ENCODE data around the gene FBLN2. TPM values are rescaled to one million over a fixed set of nuclear protein-coding genes. Genes with fewer than 3 reads are reported as not detected.

Gene FBLN2
- total RNA-seq, 1 experiment from 2014 or later = 0.07 TPM

DNA sequence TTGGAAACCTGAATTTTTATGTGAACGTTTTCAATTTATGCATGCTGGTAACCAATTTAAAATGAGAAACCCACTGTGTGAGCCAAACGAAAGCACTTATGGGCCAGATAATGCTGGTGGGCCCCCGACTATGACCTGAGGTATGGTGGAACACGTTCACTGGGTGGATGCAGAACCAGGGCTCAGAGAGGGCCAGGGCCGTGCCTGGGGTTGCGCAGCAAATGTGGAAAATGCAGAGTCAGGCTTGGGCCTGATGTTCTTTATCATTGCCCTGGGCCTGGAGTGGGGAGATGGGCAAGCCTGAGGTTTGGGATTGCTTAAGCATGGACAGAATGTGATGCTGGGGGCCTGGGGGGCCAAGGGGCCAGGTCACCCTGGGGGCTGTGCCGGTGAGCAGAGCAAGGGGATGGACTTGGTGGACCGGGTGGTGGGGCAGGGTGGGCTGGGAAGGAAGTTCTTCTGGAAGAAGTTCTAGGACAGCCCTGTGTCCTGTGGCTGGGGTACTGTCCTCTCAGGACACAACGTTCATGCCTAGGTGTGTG lies 17.9 kb downstream of the FBLN2 start:
- DNase-seq (ENCODE audit: low spot score) = no peak

DNA sequence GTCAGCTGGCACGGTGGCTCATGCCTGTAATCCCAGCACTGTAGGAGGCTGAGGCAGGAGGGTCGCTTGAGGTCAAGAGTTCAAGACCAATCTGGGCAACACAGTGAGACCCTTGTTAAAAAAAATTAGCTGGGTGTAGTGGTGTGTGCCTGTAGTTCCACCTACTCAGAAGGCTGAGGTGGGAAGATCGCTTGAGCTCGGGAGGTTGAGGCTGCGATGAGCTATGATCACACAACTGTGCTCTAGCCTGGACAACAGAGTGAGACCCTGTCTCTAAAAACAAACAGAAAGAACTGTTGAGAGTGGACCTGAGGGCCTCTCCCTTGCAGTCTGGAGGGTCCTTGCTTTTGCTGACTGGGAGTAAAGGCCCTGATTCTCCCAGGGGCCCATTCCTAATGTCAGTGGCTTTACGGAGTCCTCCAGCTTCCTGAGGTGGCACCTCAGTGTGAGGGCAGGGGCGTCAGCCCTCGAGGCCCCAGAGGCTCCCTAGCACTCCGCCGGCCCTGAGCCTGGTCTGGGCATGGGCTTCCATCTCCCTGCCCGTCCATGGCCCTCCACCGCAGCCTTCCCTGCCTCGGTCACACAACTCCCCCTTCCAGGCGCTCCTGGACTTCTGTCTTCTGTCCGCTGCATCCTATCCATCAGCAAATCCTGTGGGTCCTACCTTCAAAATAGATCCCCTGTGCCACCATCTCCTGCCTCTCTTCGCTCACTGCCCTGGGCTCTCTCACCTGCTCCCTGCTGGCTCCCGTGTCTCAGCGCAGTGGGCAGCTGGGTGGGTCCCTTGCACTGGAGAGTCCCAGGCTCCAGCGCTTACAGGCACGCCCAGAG lies 19.0 kb downstream of the FBLN2 start:
- no peak for DNase-seq (ENCODE audit: low spot score)

DNA sequence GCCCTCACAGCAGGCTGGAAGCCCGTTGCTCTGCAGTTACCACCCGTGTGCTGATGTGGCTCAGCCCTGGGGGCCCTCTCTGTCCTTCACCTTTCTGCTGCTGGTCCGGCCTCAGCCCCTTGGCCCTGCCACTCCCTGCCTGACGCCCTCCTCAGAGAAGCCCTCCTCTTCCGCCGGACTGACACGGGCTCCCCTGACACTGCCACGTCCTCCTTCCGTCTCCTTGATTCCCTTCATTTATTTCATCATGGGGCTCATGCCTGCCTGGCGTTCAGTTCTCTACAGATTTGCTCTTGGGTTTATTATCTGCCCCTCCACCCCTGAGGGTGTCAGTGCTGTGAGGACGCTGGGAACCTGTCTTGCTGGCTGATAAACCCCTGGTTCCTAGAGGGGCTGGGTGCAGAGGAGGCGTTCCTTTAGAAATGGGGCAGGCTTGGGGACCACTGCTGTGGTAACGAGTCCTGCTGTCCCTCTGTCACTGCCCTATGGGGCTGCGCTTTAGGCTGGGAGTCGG lies 19.6 kb downstream of the FBLN2 start:
- no peak for DNase-seq (ENCODE audit: low spot score)

DNA sequence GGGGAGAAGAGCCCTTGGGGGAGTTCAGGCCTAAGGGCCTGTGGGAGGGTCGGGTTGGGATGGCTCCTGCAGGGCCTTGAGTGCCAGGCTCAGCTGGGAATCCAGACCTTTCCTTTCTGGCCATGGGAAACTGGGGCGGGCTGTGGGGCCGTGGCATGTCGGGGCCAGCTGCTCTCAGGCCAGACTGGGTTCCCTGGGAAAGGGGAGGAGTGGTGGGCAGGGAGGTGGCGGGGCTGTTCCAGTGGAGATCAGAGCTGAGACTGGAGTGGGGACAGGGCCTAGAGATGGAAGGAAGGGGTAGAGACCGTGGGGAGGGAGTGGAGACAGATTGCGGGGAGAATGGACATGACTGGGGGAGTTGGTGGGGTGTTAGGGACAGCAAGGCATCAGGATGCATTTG lies 20.3 kb downstream of the FBLN2 start:
- no peak for DNase-seq (ENCODE audit: low spot score)

DNA sequence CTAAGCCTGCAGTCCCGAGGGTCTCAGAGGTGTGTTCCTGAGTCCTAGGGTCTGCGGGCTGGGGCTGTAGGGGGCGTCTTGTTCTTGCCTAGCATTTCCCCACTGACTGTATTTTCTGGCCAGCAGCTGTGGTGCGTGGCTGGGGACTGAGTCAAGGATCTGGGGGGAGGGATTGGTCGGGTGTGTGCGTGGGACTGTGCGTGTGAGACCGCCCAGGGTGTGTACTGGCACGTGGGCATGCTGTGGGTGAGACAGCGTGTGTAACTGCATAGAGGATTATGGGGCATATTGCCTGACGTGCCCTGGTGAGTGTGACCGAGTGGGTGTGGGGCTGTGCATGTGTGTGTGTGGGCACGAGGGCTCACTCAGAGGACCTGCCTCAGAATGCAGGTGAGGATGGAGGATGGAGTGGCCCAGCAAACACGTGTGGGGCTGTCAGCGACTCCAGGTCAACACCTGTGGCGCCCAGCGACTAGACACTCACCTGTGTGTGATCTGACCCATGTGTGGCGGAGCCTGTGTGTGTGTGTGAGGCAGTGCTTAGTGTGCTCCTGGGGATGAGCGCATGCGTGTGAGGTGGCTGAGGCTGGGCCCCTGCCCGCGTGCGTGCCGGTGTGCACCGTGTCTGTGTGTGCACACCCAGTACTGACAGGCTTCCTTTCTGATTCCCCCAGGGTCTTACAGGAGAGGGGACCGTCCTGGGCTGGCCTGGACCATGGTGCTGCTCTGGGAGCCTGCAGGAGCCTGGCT lies 20.9 kb downstream of the FBLN2 start:
- no peak for DNase-seq (ENCODE audit: low spot score)

DNA sequence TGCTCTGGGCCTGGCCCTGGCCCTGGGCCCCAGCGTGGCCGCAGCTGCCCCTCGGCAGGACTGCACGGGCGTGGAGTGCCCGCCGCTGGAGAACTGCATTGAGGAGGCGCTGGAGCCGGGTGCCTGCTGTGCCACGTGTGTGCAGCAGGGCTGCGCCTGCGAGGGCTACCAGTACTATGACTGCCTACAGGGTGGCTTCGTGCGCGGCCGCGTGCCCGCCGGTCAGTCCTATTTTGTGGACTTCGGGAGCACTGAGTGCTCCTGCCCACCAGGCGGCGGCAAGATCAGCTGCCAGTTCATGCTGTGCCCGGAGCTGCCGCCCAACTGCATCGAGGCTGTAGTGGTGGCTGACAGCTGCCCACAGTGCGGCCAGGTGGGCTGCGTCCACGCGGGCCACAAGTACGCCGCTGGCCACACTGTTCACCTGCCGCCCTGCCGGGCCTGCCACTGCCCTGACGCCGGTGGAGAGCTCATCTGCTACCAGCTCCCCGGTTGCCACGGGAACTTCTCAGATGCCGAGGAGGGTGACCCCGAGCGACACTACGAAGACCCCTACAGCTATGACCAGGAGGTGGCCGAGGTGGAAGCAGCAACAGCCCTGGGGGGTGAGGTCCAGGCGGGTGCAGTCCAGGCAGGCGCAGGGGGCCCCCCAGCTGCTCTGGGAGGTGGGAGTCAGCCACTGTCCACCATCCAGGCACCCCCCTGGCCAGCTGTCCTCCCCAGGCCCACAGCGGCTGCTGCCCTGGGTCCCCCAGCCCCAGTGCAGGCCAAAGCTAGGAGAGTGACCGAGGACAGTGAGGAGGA lies 21.7 kb downstream of the FBLN2 start:
- no peak for DNase-seq (ENCODE audit: low spot score)

DNA sequence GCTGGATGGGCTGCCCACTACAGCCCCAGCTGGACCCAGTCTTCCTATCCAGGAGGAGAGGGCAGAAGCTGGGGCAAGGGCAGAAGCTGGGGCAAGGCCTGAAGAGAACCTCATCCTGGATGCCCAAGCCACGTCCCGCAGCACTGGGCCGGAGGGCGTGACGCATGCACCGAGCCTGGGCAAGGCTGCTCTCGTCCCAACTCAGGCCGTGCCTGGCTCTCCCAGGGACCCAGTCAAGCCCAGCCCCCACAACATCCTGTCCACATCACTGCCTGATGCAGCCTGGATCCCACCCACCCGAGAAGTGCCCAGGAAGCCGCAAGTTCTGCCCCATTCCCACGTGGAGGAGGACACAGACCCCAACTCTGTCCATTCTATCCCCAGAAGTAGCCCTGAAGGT lies 22.3 kb downstream of the FBLN2 start:
- no peak for DNase-seq (ENCODE audit: low spot score)

DNA sequence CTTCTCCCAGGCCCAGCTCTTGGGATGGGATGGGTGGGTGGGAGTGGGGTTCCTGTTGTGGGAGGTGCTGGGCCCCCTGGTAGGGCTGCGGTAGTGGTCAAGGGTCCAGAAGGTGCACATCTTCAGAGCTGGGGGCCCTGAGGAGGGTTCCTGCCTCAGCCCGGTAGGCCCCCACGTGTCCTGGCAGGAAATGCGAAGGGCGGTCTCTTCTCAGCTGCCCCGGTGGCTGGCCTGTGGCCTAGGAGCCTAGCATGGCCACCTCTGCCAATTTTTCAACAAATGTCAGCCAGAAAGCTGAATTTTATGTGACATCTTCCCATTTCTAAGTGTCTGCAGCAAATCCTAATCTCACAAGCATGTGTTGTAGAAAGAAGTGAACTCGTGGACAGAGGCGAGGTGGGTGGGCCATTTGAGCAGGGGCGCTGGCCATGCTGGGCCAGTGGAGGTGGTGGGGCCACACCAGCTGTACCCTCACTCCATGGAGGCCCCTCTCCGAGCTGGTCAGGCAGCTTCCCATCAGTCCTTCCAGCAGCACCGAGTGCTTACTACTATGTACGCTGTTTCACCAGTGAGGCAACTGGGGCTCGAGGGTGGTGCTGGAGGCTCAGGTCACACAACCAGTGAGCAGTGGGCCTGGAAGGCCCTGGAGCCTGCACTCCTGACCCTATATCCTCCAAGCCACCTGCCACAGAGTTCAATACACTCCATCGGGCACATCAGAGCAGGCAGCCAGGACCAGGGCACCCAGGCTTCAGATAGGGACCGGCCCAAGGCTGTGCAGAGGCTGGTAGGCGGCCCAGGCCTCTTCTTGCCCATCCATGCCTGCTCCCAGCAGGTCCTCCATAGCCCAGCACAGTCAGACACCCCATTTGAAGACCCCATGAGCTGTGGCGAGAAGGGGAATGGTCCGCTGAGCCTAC lies 23.2 kb downstream of the FBLN2 start:
- no peak for DNase-seq (ENCODE audit: low spot score)

DNA sequence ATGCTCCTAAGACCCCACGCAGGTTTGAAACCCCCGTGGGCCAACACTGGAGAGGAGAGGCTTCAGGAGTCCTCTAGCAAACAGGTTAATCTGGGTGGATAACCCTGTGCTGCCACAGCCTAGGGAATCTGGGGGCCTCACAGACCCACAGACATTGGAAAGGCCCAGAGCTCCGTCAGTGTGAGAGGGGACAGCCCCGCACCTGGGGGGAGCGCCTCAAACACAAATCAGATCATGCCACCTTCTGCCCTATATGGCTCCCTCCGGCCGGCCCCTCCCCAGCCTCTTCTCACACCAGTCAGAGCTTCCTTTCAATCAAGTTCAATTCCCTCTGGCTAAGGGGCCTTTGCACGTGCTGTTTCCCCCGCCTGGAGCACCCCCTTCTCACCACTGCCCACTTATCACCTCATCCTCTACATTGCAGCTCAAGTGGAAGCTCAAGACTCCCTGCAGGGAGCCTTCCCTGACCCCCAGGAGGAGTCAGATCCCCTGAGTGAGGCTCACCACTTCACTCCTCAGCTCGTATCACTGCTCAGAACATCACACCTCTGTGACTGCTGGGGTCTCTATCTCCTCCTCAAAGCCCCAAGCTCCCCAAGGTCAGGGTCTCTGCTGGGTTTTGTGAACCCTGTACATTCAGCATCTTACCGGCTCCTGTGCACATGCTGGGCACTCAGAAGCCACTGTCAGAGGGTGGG lies 24.1 kb downstream of the FBLN2 start:
- DNase-seq (ENCODE audit: low spot score) = no peak

DNA sequence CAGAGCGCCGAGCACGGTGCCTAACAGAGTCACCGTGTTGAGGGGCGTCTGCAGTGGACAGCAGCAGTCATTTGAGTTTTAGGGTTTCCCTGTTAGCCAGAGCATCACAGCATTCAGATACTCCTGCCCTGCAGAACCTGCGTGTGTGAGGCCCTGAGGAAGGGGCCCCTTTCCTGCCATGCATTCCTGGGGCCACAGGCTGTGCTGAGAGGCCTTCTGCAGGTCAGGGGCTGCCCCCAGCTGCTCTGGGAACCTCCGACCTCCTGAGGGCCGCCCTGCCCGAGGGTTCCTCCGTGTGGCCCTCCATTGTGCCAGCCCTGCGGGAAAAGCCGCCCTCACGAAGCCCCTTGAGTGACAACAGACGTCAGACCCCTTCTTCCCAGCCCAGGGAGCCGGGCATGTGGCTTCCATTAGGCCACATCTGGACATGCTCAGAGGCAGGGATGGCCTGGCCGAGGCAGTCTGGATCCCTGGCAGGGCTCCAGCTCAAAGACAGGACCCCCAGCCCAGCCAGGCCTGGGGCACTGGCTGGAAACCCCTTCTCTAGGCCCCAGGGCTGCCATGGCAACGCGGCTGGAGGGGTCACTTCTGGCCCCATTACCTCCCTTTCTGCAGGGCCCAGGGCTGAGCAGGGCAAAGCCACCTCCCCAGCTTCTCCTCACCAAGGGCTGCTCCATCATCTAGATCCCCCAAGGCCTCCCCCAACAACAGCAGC lies 25.3 kb downstream of the FBLN2 start:
- DNase-seq (ENCODE audit: low spot score) = no peak

DNA sequence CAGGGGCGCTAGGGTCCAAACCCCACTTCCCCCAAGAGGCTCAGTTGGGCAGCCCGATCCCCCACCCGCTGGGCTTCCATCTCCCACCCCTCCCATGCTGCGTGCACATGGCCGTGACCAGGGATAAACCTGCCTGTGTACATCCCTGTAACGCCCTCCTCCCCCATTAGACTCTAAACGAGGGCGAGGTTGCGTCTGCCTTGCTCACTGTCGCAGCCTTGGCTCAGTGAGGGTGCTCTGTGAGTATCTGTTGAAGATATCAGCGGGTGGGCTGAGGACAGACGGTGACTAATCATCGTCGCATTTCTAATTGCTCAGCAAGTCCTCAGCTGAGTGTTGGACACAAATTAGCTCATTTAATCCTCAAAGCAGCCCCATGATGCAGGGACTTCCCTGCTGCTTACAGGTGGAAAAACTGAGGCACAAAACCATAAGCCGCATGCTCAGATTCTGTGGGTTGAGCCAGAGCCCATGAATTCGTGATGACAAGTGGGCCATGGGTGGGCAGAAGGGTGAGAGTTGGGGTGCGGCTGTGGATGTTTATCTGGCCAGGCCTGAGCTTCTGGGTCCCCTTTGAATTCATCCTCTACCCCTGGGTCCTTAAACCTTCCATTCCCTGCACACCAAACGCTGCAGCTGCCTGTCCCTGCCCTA lies 26.0 kb downstream of the FBLN2 start:
- DNase-seq (ENCODE audit: low spot score) = peak; percentile 92

DNA sequence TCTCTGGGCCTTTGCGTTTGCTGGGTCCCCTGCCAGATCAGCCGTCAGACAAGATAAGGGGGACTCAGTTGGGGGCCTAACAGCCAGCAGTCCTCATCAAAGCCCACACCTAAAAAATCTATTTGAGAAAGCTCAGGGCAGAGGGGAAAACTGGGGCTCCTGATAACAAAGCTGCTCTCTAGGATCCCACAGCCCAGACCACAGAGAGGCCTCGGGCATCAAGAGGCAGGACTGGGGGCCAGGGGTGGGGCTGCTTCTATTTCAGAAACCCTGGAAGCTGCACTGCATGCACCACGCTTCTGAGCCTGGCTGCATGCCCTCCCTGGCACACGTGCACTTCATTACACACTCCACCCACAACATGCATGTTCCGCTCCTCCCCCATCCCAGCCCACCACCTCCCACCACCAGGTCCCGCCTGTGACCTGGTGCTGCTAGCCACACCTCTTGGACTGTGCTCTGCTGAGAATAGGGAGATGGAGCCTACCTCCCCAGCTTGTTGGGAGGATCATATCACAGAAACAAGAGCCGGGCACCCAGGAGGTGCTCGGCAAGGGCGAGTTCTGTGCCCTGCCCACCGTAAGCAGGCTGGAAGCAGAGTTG lies 26.6 kb downstream of the FBLN2 start:
- peak; percentile 39 for DNase-seq (ENCODE audit: low spot score)

DNA sequence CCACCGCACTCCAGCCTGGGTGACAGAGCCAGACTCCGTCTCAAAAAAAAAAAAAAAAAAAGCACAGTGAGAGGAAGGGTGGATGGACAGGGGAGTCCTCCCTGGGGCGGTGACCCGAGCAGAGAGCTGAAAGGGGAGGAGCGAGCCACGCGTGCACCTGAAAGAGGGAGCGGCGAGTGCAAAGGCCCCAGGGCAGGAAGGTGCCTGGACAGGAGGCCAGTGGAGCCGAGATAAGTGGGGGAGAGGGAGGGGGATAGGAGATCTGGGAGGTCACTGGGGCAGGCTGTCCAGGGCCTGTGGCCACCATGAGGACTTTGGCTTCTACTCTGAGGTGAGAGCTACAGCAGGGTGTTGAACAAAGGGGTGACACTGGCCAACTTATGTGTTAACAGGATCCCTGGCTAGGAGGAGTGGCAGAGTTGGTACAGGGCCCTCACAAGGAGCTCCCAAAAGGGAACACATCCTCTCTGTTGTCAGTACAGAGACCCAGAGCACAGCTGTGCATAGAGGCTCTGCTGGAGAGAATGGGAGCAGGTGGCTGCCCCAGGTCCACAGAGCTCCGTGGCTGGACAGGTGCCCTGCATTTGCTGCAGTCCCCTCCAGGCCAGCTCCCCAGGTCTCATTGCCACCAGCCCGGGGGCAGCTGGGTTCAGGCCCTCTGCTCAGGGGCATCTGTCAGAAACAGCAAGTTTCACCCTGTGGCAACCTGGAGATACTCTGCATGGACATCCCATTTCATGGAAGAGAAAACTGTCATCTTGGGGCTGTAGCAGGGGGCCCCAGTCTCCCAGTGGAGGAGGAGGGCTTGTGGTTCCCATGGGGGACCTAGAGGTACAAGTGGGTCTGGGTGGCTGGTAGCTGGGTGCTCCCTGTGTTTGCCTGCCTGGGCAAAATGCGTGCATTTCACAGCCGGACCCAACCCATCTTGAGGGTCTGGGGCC lies 28.5 kb downstream of the FBLN2 start:
- DNase-seq (ENCODE audit: low spot score) = no peak

DNA sequence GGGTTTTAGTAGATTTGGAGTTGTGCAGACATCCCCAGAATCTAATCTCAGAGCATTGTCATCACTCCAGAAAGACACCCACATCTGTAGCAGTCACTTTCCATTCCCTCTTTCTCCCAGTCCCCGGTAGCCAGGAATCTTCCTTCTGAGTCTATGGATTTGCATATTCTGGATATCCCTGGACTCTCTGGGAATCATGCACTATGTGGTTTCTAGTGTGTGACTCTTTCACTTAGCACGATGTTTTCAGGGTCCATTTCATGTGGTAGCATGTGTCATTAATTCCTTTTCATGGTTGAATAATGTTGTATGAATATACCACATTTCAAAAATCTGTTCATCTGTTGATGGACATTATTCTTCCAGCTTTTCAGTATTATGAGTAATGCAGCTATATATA lies 29.3 kb downstream of the FBLN2 start:
- no peak for DNase-seq (ENCODE audit: low spot score)

DNA sequence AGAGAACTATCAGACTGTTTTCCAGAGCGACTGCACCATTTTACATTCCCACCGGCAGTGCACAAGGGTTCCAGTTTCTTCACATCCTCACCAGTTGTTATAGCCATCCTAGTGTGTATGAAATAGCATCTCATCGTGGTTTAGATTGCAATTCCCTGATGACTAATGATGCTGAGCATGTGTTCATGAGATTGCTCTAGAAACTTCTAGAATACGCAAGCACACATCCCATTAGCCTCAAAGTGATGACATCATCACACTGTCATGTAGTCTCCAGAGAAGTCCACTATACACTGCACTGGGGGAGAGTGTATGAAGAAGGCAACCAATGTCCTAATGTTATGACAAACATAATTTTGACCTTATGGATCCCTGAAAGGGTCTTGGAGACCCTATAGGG lies 30.1 kb downstream of the FBLN2 start:
- peak; percentile 62 for DNase-seq (ENCODE audit: low spot score)

DNA sequence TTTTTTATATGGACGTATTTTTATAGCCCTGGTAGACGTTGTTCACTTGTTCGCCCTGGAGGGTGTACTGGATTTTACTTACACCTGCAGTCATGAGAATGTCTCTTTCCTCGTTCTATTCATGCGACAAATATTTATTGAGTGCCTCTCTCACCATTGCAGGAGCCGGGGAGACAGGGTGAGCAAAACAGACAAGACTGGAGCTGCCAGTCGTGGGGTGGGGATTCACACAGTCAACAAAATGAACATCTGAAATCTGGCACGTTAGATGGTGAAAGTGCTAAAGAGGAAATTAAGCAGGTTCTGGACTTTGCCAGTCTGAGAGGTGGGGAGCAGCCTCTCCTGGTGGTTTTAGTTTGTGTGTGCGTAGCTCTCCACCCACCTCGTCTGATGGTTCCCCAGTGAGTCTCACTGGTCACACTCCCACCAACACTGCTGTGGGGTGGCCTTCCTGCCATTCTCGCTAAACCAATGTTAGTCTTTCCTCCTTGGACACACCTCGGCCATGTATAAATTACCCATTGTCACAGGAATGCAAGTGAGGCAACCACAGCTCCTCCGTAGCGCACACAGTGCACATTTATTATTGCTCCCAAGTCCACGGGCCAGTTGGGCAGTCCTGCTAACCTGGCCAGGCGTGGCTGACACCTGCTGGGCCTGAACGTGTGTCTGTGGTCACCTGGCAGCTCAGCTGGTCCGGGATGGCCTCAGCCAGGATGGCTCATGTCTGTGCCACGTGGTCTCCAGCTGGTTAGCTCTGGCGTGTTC lies 31.5 kb downstream of the FBLN2 start:
- peak; percentile 55 for DNase-seq (ENCODE audit: low spot score)
